IPS-NIHi7 (cell line): Measurements from ENCODE around the gene KLHL40.
A peak's percentile ranks its signal among the peaks of the same experiment; 100 is the strongest.

Experiments
- DNase-seq: peaks from one replicate; pipeline ENCODE4 v3.0.0; 2012; ENCODE audit warnings: mixed read lengths; ENCODE audit errors: extremely low spot score

The KLHL40 gene

GRCh38 chr3:42670051-42670576, 15.2 kb upstream of the KLHL40 start:
- DNase-seq: no peak

GRCh38 chr3:42670670-42671069, 14.7 kb upstream of the KLHL40 start:
- DNase-seq: no peak

GRCh38 chr3:42672515-42672914, 12.8 kb upstream of the KLHL40 start:
- DNase-seq: no peak

GRCh38 chr3:42673082-42673481, 12.3 kb upstream of the KLHL40 start:
- DNase-seq: no peak

GRCh38 chr3:42674146-42674545, 11.2 kb upstream of the KLHL40 start:
- DNase-seq: no peak

- DNase-seq: no peak
These were observed 9.4 kb upstream of the KLHL40 start for GRCh38 chr3:42675909-42676308.

- DNase-seq: no peak
These were observed 6.9 kb upstream of the KLHL40 start for GRCh38 chr3:42678447-42678846.

- no peak for DNase-seq
These were observed 5.1 kb upstream of the KLHL40 start for GRCh38 chr3:42680271-42680670.

GRCh38 chr3:42680806-42681205, 4.5 kb upstream of the KLHL40 start:
- no peak for DNase-seq

- no peak for DNase-seq
These were observed 3.8 kb upstream of the KLHL40 start for GRCh38 chr3:42681361-42682038.

GRCh38 chr3:42682301-42683070, 2.9 kb upstream of the KLHL40 start:
- DNase-seq: no peak

GRCh38 chr3:42683875-42684598, 1.3 kb upstream of the KLHL40 start:
- peak; percentile 76 for DNase-seq

- DNase-seq: no peak
These were observed 540 bp upstream of the KLHL40 start for GRCh38 chr3:42684632-42685362.

- no peak for DNase-seq
These were observed 819 bp downstream of the KLHL40 start for GRCh38 chr3:42685891-42686820.

GRCh38 chr3:42686832-42687650, 1.7 kb downstream of the KLHL40 start:
- DNase-seq: no peak

GRCh38 chr3:42688016-42688415, 2.7 kb downstream of the KLHL40 start:
- DNase-seq: no peak

GRCh38 chr3:42688487-42689420, 3.4 kb downstream of the KLHL40 start:
- DNase-seq: no peak

GRCh38 chr3:42689421-42690014, 4.2 kb downstream of the KLHL40 start:
- DNase-seq: no peak
